Measurements from ENCODE around the gene OR6J1. TPM values are rescaled to one million over a fixed set of nuclear protein-coding genes. Genes with fewer than 3 reads are reported as not detected.

OR6J1 gene
- total RNA-seq, 1 donor from 2014 or later: not detected

GRCh38 chr14:22597771-22598098 lies 46.4 kb downstream of the OR6J1 start:
- Mint-ChIP-seq H3K27ac (ENCODE audit: unreplicated experiment) (no peak overlapping the region), H3K27me3 (ENCODE audit: unreplicated experiment) (peaks cover 1% of the 10 kb centered on the region)

GRCh38 chr14:22597265-22597664 lies 46.9 kb downstream of the OR6J1 start:
- no peaks in the 10 kb centered on the region for H3K27me3 Mint-ChIP-seq (ENCODE audit: unreplicated experiment)
- H3K9me3 Mint-ChIP-seq (ENCODE audit: unreplicated experiment): no peaks in the 10 kb centered on the region
- peak overlapping the region; percentile 91 for H3K4me3 Mint-ChIP-seq (ENCODE audit: unreplicated experiment)
- H3K27ac Mint-ChIP-seq (ENCODE audit: unreplicated experiment): no peak overlapping the region
- no peaks in the 10 kb centered on the region for H3K36me3 Mint-ChIP-seq (ENCODE audit: unreplicated experiment)
- no peak for DNase-seq
- H3K4me1 Mint-ChIP-seq (ENCODE audit: low read depth, unreplicated experiment): no peaks in the 10 kb centered on the region
- TF ChIP-seq, protein P1, sequence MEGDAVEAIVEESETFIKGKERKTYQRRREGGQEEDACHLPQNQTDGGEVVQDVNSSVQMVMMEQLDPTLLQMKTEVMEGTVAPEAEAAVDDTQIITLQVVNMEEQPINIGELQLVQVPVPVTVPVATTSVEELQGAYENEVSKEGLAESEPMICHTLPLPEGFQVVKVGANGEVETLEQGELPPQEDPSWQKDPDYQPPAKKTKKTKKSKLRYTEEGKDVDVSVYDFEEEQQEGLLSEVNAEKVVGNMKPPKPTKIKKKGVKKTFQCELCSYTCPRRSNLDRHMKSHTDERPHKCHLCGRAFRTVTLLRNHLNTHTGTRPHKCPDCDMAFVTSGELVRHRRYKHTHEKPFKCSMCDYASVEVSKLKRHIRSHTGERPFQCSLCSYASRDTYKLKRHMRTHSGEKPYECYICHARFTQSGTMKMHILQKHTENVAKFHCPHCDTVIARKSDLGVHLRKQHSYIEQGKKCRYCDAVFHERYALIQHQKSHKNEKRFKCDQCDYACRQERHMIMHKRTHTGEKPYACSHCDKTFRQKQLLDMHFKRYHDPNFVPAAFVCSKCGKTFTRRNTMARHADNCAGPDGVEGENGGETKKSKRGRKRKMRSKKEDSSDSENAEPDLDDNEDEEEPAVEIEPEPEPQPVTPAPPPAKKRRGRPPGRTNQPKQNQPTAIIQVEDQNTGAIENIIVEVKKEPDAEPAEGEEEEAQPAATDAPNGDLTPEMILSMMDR (IDR thresholded peaks at IDR 0.05; ENCODE audit: partially characterized antibody, unreplicated experiment): no peak

More at GRCh38 chr14:22597771-22598098, 46.4 kb downstream of the OR6J1 start:
- Mint-ChIP-seq H3K9me3 (ENCODE audit: unreplicated experiment) (no peaks in the 10 kb centered on the region), H3K4me3 (ENCODE audit: unreplicated experiment) (peak overlapping the region; percentile 91), H3K4me1 (ENCODE audit: low read depth, unreplicated experiment) (no peaks in the 10 kb centered on the region), H3K36me3 (ENCODE audit: unreplicated experiment) (peaks cover 3% of the 10 kb centered on the region)
- DNase-seq: no peak
- TF ChIP-seq, protein P1 (IDR thresholded peaks at IDR 0.05; ENCODE audit: partially characterized antibody, unreplicated experiment): no peak

GRCh38 chr14:22596354-22596879 lies 47.7 kb downstream of the OR6J1 start:
- no peak overlapping the region for H3K4me3 Mint-ChIP-seq (ENCODE audit: unreplicated experiment)
- H3K4me1 Mint-ChIP-seq (ENCODE audit: low read depth, unreplicated experiment): no peaks in the 10 kb centered on the region
- TF ChIP-seq, protein P1 (IDR thresholded peaks at IDR 0.05; ENCODE audit: partially characterized antibody, unreplicated experiment): no peak
- no peaks in the 10 kb centered on the region for H3K9me3 Mint-ChIP-seq (ENCODE audit: unreplicated experiment)
- no peak overlapping the region for H3K27ac Mint-ChIP-seq (ENCODE audit: unreplicated experiment)
- no peak for DNase-seq
- no peaks in the 10 kb centered on the region for H3K27me3 Mint-ChIP-seq (ENCODE audit: unreplicated experiment)
- no peaks in the 10 kb centered on the region for H3K36me3 Mint-ChIP-seq (ENCODE audit: unreplicated experiment)

- H3K4me3 Mint-ChIP-seq (ENCODE audit: unreplicated experiment): no peak overlapping the region
- no peaks in the 10 kb centered on the region for H3K36me3 Mint-ChIP-seq (ENCODE audit: unreplicated experiment)
- H3K27me3 Mint-ChIP-seq (ENCODE audit: unreplicated experiment): peaks cover 5% of the 10 kb centered on the region
- H3K27ac Mint-ChIP-seq (ENCODE audit: unreplicated experiment): no peak overlapping the region
- H3K4me1 Mint-ChIP-seq (ENCODE audit: low read depth, unreplicated experiment): no peaks in the 10 kb centered on the region
- DNase-seq: no peak
- H3K9me3 Mint-ChIP-seq (ENCODE audit: unreplicated experiment): peaks cover 1% of the 10 kb centered on the region
- TF ChIP-seq, protein P1 (IDR thresholded peaks at IDR 0.05; ENCODE audit: partially characterized antibody, unreplicated experiment): no peak
Measured at GRCh38 chr14:22594156-22594716, 49.9 kb downstream of the OR6J1 start.

DNA sequence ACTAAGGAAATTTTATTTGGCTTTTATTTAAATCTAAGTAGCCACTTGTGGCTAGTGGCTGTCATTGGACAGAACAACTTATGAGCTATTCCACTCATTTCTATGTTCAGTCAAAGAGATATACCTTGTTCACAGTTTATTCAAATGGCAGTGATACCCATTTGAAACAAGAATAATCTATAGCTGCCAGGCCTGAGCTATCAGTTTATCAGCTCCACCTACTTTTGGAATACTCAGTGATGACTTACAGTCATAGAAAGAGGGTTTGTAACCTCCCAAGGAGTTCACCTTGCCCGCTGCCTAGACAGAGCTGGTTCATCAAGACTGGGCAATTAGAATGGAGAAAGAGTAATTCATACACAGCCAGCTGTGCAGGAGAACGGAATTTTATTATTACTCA lies 50.6 kb downstream of the OR6J1 start:
- Mint-ChIP-seq H3K27me3 (ENCODE audit: unreplicated experiment) (peaks cover 8% of the 10 kb centered on the region), H3K4me1 (ENCODE audit: low read depth, unreplicated experiment) (no peaks in the 10 kb centered on the region), H3K36me3 (ENCODE audit: unreplicated experiment) (no peaks in the 10 kb centered on the region), H3K27ac (ENCODE audit: unreplicated experiment) (no peak overlapping the region), H3K4me3 (ENCODE audit: unreplicated experiment) (no peak overlapping the region), H3K9me3 (ENCODE audit: unreplicated experiment) (peaks cover 6% of the 10 kb centered on the region)
- no peak for DNase-seq
- TF ChIP-seq, protein P1 (IDR thresholded peaks at IDR 0.05; ENCODE audit: partially characterized antibody, unreplicated experiment): no peak
